Ovary (tissue), 1 donor: Measurements from ENCODE around the gene C3AR1.

ENCODE experiments used
- EP300 ChIP-seq: sonication (generic); formaldehyde crosslinking; IDR thresholded peaks from one replicate; pipeline ENCODE4 v1.6.1; 2017; ENCODE audit warnings: antibody characterized with exemption
- POLR2A ChIP-seq: fragments of 450-650 bp; IDR thresholded peaks from one replicate; pipeline ENCODE4 v1.6.1; 2017; ENCODE audit warnings: antibody characterized with exemption, mild to moderate bottlenecking, moderate library complexity

DNA sequence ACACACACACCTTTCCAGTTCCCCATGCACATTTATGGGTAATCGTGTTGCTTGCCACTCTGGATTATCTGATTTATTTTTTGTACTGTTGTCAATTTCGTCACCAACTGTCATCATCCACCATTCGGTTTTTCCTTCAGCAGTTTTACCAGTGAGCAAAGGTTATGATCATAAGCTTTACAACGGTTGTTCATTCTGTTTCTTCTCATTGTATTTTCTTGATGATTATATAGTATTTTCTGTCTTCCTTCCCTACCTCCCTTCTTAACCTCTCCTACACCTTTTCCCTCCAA lies 16.6 kb upstream of the C3AR1 start:
- TF ChIP-seq POLR2A (no peak), EP300 (no peak)
